ENCODE measurements around the gene GRAP2.

DNA sequence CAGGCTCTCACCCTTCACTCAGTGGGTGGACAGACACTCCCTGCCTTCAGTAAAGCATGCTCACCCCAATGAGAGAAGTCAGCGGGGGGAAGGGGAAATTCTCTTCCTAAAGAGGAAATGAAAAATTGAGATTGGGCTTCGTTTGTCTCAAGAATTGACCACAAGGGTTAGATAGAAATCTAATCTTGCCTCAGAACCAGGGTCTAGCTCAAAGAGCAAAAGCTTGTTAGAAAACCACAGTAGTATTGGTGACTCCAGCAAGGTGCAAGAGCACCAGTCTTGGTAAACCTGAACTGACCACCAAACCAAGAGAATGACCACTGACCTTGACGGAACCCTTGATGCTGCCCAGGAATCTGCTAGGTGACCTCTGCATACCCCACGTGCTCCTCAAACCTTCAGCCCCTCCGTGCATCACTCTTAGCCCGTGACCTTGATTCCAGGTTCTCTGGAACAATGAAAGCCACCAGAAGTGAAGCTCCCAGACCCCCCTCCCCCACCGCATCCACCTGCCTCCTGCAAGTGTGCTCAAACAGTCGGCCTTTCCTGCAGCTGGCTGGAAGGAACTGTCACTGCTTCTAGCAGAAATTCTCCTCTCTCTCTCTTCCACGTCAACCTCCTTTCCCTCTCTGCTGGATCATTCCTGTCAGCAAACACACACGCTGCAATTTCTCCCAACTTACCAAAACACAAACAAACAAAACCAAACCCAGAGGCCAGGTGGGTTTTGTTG lies 56.2 kb downstream of the GRAP2 start:
- TF ChIP-seq CTCF (IDR thresholded peaks at IDR 0.05) (no peak), POLR2A (IDR thresholded peaks at IDR 0.05) (no peak)
